Measurements from ENCODE around the gene CLNK. TPM values are rescaled to one million over a fixed set of nuclear protein-coding genes. Genes with fewer than 3 reads are reported as not detected.

The CLNK gene
- total and polyA plus RNA-seq, 2 experiments from 2014 or later, result not detected

- Histone ChIP-seq H3K9me2 (replicated peaks; ENCODE audit: insufficient read depth) (no peaks in the 10 kb centered on the region), H3K27ac (no peak overlapping the region), H3K4me1 (ENCODE audit: insufficient read depth) (no peaks in the 10 kb centered on the region), H2AFZ (no peak overlapping the region), H3K4me2 (no peak overlapping the region), H4K20me1 (ENCODE audit: insufficient read depth, poor library complexity, severe bottlenecking) (no peaks in the 10 kb centered on the region), H3K4me3 (no peak overlapping the region), H3K79me2 (no peaks in the 10 kb centered on the region), H3K9me3 (ENCODE audit: low read depth) (no peaks in the 10 kb centered on the region), H3K27me3 (no peaks in the 10 kb centered on the region), H3K36me3 (replicated peaks; ENCODE audit: insufficient read depth, low read depth) (no peaks in the 10 kb centered on the region)
- TF ChIP-seq CTCF (IDR thresholded peaks at IDR 0.05; ENCODE audit: poor library complexity) (no peak), EZH2 (IDR thresholded peaks at IDR 0.05; ENCODE audit: borderline replicate concordance) (no peak), EZH2phosphoT487 (IDR thresholded peaks at IDR 0.05; ENCODE audit: low read depth, severe bottlenecking, unreplicated experiment) (no peak)
- no peak for DNase-seq (ENCODE audit: low spot score)
- WGBS (ENCODE audit: low lambda C conversion rate, missing lambda C conversion rate), result 48% methylated on average over 8 of the region's 8 CpGs
Measured at GRCh38 chr4:10671799-10672198, 12.8 kb downstream of the CLNK start.

- H3K36me3 ChIP-seq (replicated peaks; ENCODE audit: insufficient read depth, low read depth), result no peaks in the 10 kb centered on the region
- H3K9me2 ChIP-seq (replicated peaks; ENCODE audit: insufficient read depth), result no peaks in the 10 kb centered on the region
- H3K27me3 ChIP-seq, result no peaks in the 10 kb centered on the region
- no peak overlapping the region for H3K27ac ChIP-seq
- H2AFZ ChIP-seq, result no peak overlapping the region
- H3K4me1 ChIP-seq (ENCODE audit: insufficient read depth), result no peaks in the 10 kb centered on the region
- WGBS (ENCODE audit: low lambda C conversion rate, missing lambda C conversion rate), result 44% methylated on average over 1 of the region's 1 CpG
- TF ChIP-seq CTCF (IDR thresholded peaks at IDR 0.05; ENCODE audit: poor library complexity) (no peak), EZH2phosphoT487 (IDR thresholded peaks at IDR 0.05; ENCODE audit: low read depth, severe bottlenecking, unreplicated experiment) (no peak), EZH2 (IDR thresholded peaks at IDR 0.05; ENCODE audit: borderline replicate concordance) (no peak)
- no peak overlapping the region for H3K4me3 ChIP-seq
- no peak overlapping the region for H3K4me2 ChIP-seq
- no peak for DNase-seq (ENCODE audit: low spot score)
- H4K20me1 ChIP-seq (ENCODE audit: insufficient read depth, poor library complexity, severe bottlenecking), result no peaks in the 10 kb centered on the region
- no peaks in the 10 kb centered on the region for H3K9me3 ChIP-seq (ENCODE audit: low read depth)
- H3K79me2 ChIP-seq, result no peaks in the 10 kb centered on the region
Measured at GRCh38 chr4:10671366-10671765, 13.2 kb downstream of the CLNK start.

- no peaks in the 10 kb centered on the region for H3K4me1 ChIP-seq (ENCODE audit: insufficient read depth)
- H3K79me2 ChIP-seq, result no peaks in the 10 kb centered on the region
- H3K27me3 ChIP-seq, result no peaks in the 10 kb centered on the region
- WGBS (ENCODE audit: low lambda C conversion rate, missing lambda C conversion rate), result 79% methylated on average over 3 of the region's 3 CpGs
- DNase-seq (ENCODE audit: low spot score), result no peak
- H4K20me1 ChIP-seq (ENCODE audit: insufficient read depth, poor library complexity, severe bottlenecking), result no peaks in the 10 kb centered on the region
- H3K36me3 ChIP-seq (replicated peaks; ENCODE audit: insufficient read depth, low read depth), result no peaks in the 10 kb centered on the region
- H2AFZ ChIP-seq, result no peak overlapping the region
- no peaks in the 10 kb centered on the region for H3K9me3 ChIP-seq (ENCODE audit: low read depth)
- TF ChIP-seq EZH2phosphoT487 (IDR thresholded peaks at IDR 0.05; ENCODE audit: low read depth, severe bottlenecking, unreplicated experiment), result no peak
- no peak for TF ChIP-seq EZH2 (IDR thresholded peaks at IDR 0.05; ENCODE audit: borderline replicate concordance)
- H3K27ac ChIP-seq, result no peak overlapping the region
- no peaks in the 10 kb centered on the region for H3K9me2 ChIP-seq (replicated peaks; ENCODE audit: insufficient read depth)
- no peak overlapping the region for H3K4me2 ChIP-seq
- no peak overlapping the region for H3K4me3 ChIP-seq
Measured at GRCh38 chr4:10670321-10670720, 14.2 kb downstream of the CLNK start.

- no peak for DNase-seq (ENCODE audit: low spot score)
- H3K4me1 ChIP-seq (ENCODE audit: insufficient read depth), result no peaks in the 10 kb centered on the region
- no peaks in the 10 kb centered on the region for H3K36me3 ChIP-seq (replicated peaks; ENCODE audit: insufficient read depth, low read depth)
- H3K4me2 ChIP-seq, result no peak overlapping the region
- H3K27ac ChIP-seq, result no peak overlapping the region
- no peak overlapping the region for H3K4me3 ChIP-seq
- TF ChIP-seq EZH2phosphoT487 (IDR thresholded peaks at IDR 0.05; ENCODE audit: low read depth, severe bottlenecking, unreplicated experiment) (no peak), CTCF (IDR thresholded peaks at IDR 0.05; ENCODE audit: poor library complexity) (no peak), EZH2 (IDR thresholded peaks at IDR 0.05; ENCODE audit: borderline replicate concordance) (no peak)
- H3K27me3 ChIP-seq, result no peaks in the 10 kb centered on the region
- H3K9me3 ChIP-seq (ENCODE audit: low read depth), result no peaks in the 10 kb centered on the region
- H3K79me2 ChIP-seq, result no peaks in the 10 kb centered on the region
- no peaks in the 10 kb centered on the region for H3K9me2 ChIP-seq (replicated peaks; ENCODE audit: insufficient read depth)
- H4K20me1 ChIP-seq (ENCODE audit: insufficient read depth, poor library complexity, severe bottlenecking), result no peaks in the 10 kb centered on the region
- no peak overlapping the region for H2AFZ ChIP-seq
- WGBS (ENCODE audit: low lambda C conversion rate, missing lambda C conversion rate), result 62% methylated on average over 10 of the region's 10 CpGs
Measured at GRCh38 chr4:10667701-10668326, 16.8 kb downstream of the CLNK start.
